K562 (cell line): ENCODE measurements around the gene PLEKHM1. TPM values are rescaled to one million over a fixed set of nuclear protein-coding genes. Genes with fewer than 3 reads are reported as not detected.

Experiments used
- ATAC-seq: fragments of 200-7000 bp; cut with Tn5 transposase; 3 replicates; pipeline ENCODE4 v1.9.1; 2020; ENCODE audit warnings: moderate library complexity
- BruUV-seq: library from RNA; stranded (reverse); fragments of 400-500 nt; replicated peaks from 2 replicates; lab custom pipeline; 2021; lab: Mats Ljungman, UMichigan
- CTCF ChIA-PET: fragments of 300-600 bp; formaldehyde crosslinking; extraction: SDS; loops from one replicate; lab custom pipeline; 2021; ENCODE audit warnings: low intra/inter-chr PET ratio; lab: Yijun Ruan, JAX
- POLR2A ChIA-PET: fragments of 300-600, 350-650 bp; sonication (Branson Sonifier 250); formaldehyde crosslinking; extraction: SDS; loops from one replicate; lab custom pipeline; 2021; ENCODE audit warnings: antibody characterized with exemption, inconsistent platforms; lab: Yijun Ruan, JAX
- DNase-seq, 4 experiments: peaks; one replicate each; pipeline versions ENCODE4 v3.0.0 to v3.0.0-alpha.2; 2011 to 2018; ENCODE audit warnings: low spot score in 3 of 4, mixed read lengths in 3 of 4; ENCODE audit errors: extremely low read depth in 1 of 4
- FAIRE-seq: peaks from 2 replicates; lab custom pipeline; 2011; peaks lifted over from hg19 to GRCh38; lab: Jason Lieb, UNC
- H2AFZ ChIP-seq: 2 replicates; pipeline ENCODE4 v1.6.0; 2011; ENCODE audit warnings: low read depth, low read length, control low read depth, inconsistent platforms
- H3K27ac ChIP-seq: fragments of 200-600 bp; 3 replicates; pipeline ENCODE4 v1.8.0; 2011; ENCODE audit warnings: low read depth, mild to moderate bottlenecking, control low read depth, inconsistent platforms, low read length, moderate library complexity, mixed read lengths; ENCODE audit errors: extremely low read depth
- H3K27me3 ChIP-seq, 2 experiments: fragments of 300-600 bp in 1 of 2; 2 replicates in 1 of 2; 3 replicates in 1 of 2; pipeline versions ENCODE4 v1.6.0 to v1.8.0; 2011; ENCODE audit warnings: inconsistent platforms in 2 of 2, low read length in 2 of 2, mild to moderate bottlenecking in 1 of 2, mixed read lengths in 1 of 2, moderate library complexity in 1 of 2; ENCODE audit not compliant: control insufficient read depth in 2 of 2, insufficient read depth in 2 of 2
- H3K36me3 ChIP-seq: fragments of 300-600 bp; 3 replicates; pipeline ENCODE4 v1.8.0; 2011; ENCODE audit warnings: mild to moderate bottlenecking, low read length, inconsistent platforms; ENCODE audit not compliant: control insufficient read depth, insufficient read depth
- H3K4me1 ChIP-seq, 2 experiments: fragments of 200-600 bp in 1 of 2; replicated peaks in 1 of 2; 2 replicates in 1 of 2; 3 replicates in 1 of 2; pipeline versions ENCODE4 v1.5.1 to v1.8.0; 2011; ENCODE audit warnings: inconsistent platforms in 2 of 2, low read length in 2 of 2, mild to moderate bottlenecking in 1 of 2, mixed read lengths in 1 of 2, moderate library complexity in 1 of 2; ENCODE audit not compliant: control insufficient read depth in 2 of 2, insufficient read depth in 2 of 2
- H3K4me2 ChIP-seq: 2 replicates; pipeline ENCODE4 v1.6.1; 2011; ENCODE audit warnings: low read length, control low read depth, inconsistent platforms, mixed read lengths; ENCODE audit not compliant: insufficient read depth
- H3K4me3 ChIP-seq: fragments of 200-600 bp; sonication (generic), shearing (Covaris generic); 2 replicates; pipeline ENCODE4 v1.5.1; 2016; ENCODE audit warnings: control low read depth, inconsistent platforms
- H3K79me2 ChIP-seq: fragments of 200-600 bp; 3 replicates; pipeline ENCODE4 v1.8.0; 2011; ENCODE audit warnings: low read length, inconsistent platforms; ENCODE audit not compliant: control insufficient read depth, insufficient read depth
- H3K9ac ChIP-seq, 2 experiments: 2 replicates each; pipeline versions ENCODE4 v1.6.0 to v1.6.1; 2011; ENCODE audit warnings: low read depth in 2 of 2, low read length in 2 of 2, control low read depth in 1 of 2, inconsistent platforms in 1 of 2, mild to moderate bottlenecking in 1 of 2, mixed read lengths in 1 of 2; ENCODE audit not compliant: insufficient read depth in 1 of 2
- H3K9me1 ChIP-seq: one replicate; pipeline ENCODE4 v1.6.0; 2011; ENCODE audit warnings: inconsistent platforms, mild to moderate bottlenecking, low read length, moderate library complexity; ENCODE audit not compliant: control insufficient read depth, insufficient read depth
- H3K9me3 ChIP-seq: replicated peaks from 2 replicates; pipeline ENCODE4 v1.5.1; 2011; ENCODE audit warnings: low read depth, low read length, inconsistent platforms; ENCODE audit not compliant: control insufficient read depth, insufficient read depth
- H4K20me1 ChIP-seq: replicated peaks from 2 replicates; pipeline ENCODE4 v1.6.1; 2011; ENCODE audit warnings: low read length, inconsistent platforms, mixed read lengths; ENCODE audit not compliant: control insufficient read depth, insufficient read depth
- BCOR ChIP-seq: fragments of 450-650 bp; IDR thresholded peaks from 2 replicates; pipeline ENCODE4 v1.6.1; 2016
- CTCFL ChIP-seq: IDR thresholded peaks from 2 replicates; pipeline ENCODE4 v1.6.1; 2011; ENCODE audit warnings: borderline replicate concordance, low read depth, mild to moderate bottlenecking, moderate library complexity, low read length; ENCODE audit not compliant: insufficient read depth, poor library complexity, severe bottlenecking
- ETV1 ChIP-seq: fragments of 450-650 bp; conservative IDR thresholded peaks from 2 replicates; pipeline ENCODE4 v1.6.1; 2016; ENCODE audit warnings: missing genetic modification characterization, control low read depth, low read depth, missing compliant biosample characterization
- KDM1A ChIP-seq, 2 experiments: fragments of 450-650 bp; IDR thresholded peaks; 2 replicates each; pipeline ENCODE4 v1.6.1; 2016; ENCODE audit warnings: mild to moderate bottlenecking in 2 of 2
- KDM5B ChIP-seq: fragments of 200-600 bp; sonication (generic); IDR thresholded peaks from 2 replicates; pipeline ENCODE4 v1.6.1; 2012; ENCODE audit warnings: low read depth, mild to moderate bottlenecking, moderate library complexity, low read length, control low read depth, inconsistent platforms; ENCODE audit not compliant: insufficient replicate concordance
- MXI1 ChIP-seq: IDR thresholded peaks from 2 replicates; pipeline ENCODE4 v1.6.1; 2011; ENCODE audit warnings: low read depth, mild to moderate bottlenecking, improper control_type of control experiment, low read length
- NFIX ChIP-seq: fragments of 250-450 bp; sonication (Bioruptor Pico); IDR thresholded peaks from 2 replicates; pipeline ENCODE4 v1.4.0; 2020; ENCODE audit warnings: low read depth, mild to moderate bottlenecking, moderate library complexity
- NUFIP1 ChIP-seq: fragments of 450-650 bp; IDR thresholded peaks from 2 replicates; pipeline ENCODE4 v1.6.1; 2018; ENCODE audit not compliant: partially characterized antibody
- RBM25 ChIP-seq: fragments of 200-400 bp; formaldehyde crosslinking; IDR thresholded peaks from 2 replicates; pipeline ENCODE4 v1.6.1; 2018; ENCODE audit warnings: low read length, low read depth, moderate library complexity; ENCODE audit not compliant: severe bottlenecking
- SMARCA5 ChIP-seq: fragments of 450-650 bp; IDR thresholded peaks from 2 replicates; pipeline ENCODE4 v1.6.1; 2016
- XRCC5 ChIP-seq: fragments of 200-400 bp; formaldehyde crosslinking; IDR thresholded peaks from 2 replicates; pipeline ENCODE4 v1.6.1; 2017; ENCODE audit warnings: low read depth, mild to moderate bottlenecking, low read length
- ZNF133 ChIP-seq: fragments of 250-450 bp; sonication (Bioruptor Pico); IDR thresholded peaks from 2 replicates; pipeline ENCODE4 v1.4.0; 2020; ENCODE audit warnings: mild to moderate bottlenecking
- ZNF232 ChIP-seq: sonication (generic); formaldehyde crosslinking; IDR thresholded peaks from 2 replicates; pipeline ENCODE4 v1.8.0; 2022; ENCODE audit warnings: mild to moderate bottlenecking, missing genetic modification reagents
- ZNF668 ChIP-seq: fragments of 250-450 bp; sonication (Bioruptor Pico); IDR thresholded peaks from 2 replicates; pipeline ENCODE4 v1.8.0; 2022; ENCODE audit warnings: mild to moderate bottlenecking, inconsistent platforms
- WGBS: fragments of 100-300 bp; shearing (Covaris generic); methylation state at CpG from one replicate; pipeline ENCODE4 v1.1.6; 2016; ENCODE audit warnings: low coverage, mixed read lengths; ENCODE audit not compliant: insufficient coverage; ENCODE audit errors: missing lambda C conversion rate; 5-methylcytosine and 5-hydroxymethylcytosine counted together
- in situ Hi-C: fragments of 300-500 bp; cut with MboI; formaldehyde crosslinking; loops from 4 replicates; pipeline ENCODE4 v1.15.0; 2018; ENCODE audit warnings: inconsistent platforms, mixed read lengths
- intact Hi-C: fragments of 100-400 bp; cut with micrococcal nuclease; formaldehyde crosslinking; loops from 2 replicates; pipeline ENCODE4 v1.14.2; 2022
- polyA plus RNA-seq, 8 experiments: library from polyadenylated mRNA; depleted of rRNA in 4 of 8; stranded (reverse) in 5 of 8; unstranded in 3 of 8; fragments of >200 nt; fragmentation: Nextera tagmentation in 2 of 8; fragmentation: Illumina TruSeq in 1 of 8; extraction: Ambion mirVana in 2 of 8; extraction: Trizol in 1 of 8; gene quantifications; 2 replicates each; pipeline versions ENCODE4 v1.2.1 to v1.2.3, GENCODE V29; 2011 to 2014; ENCODE audit warnings: inconsistent platforms in 1 of 8, missing spikeins in 1 of 8
- total RNA-seq, 7 experiments: library from RNA; depleted of rRNA in 6 of 7; stranded (reverse); fragments of >200 nt in 6 of 7; fragmentation: Illumina TruSeq in 2 of 7; extraction: Trizol in 2 of 7; gene quantifications; 2 replicates each; pipeline versions ENCODE4 v1.2.1 to v1.2.3, GENCODE V29; 2011 to 2021; ENCODE audit warnings: low replicate concordance in 1 of 7
- TF ChIP-seq, protein P1 (sequence below), 2 experiments: IDR thresholded peaks in 1 of 2; conservative IDR thresholded peaks in 1 of 2; 2 replicates each; pipeline ENCODE4 v1.6.1; 2016; ENCODE audit warnings: low read depth in 2 of 2, mild to moderate bottlenecking in 1 of 2, missing compliant biosample characterization in 1 of 2, missing genetic modification characterization in 1 of 2, moderate library complexity in 1 of 2
- TF ChIP-seq, protein P2 (sequence below): IDR thresholded peaks from 2 replicates; pipeline ENCODE4 v1.6.1; 2011; ENCODE audit not compliant: insufficient read length; ENCODE audit errors: extremely low read depth

The PLEKHM1 gene
- total and polyA plus RNA-seq, 9 of the 15 experiments (the other 6 are each of a cell fraction or from before 2014, with no cell fraction given), result 0.13 to 23.3 (median 5.7) TPM

- no peak for FAIRE-seq
- TF ChIP-seq RBM25 (peak; percentile 76), NUFIP1 (no peak), KDM5B (no peak), ZNF668 (CRISPR knock-in tag) (no peak), ETV1 (tag) (no peak), SMARCA5 (peak; percentile 60; the same call in 1 of the 2 replicates), ZNF232 (CRISPR knock-in tag) (no peak), KDM1A (IDR thresholded peaks at IDR 0.05) (peak; percentile 35 to 48; a peak in 1 of 4 replicates), CTCFL (no peak), BCOR (peak; percentile 87), XRCC5 (no peak), MXI1 (no peak), NFIX (CRISPR knock-in tag) (peak; percentile 89), ZNF133 (CRISPR knock-in tag) (no peak)
- TF ChIP-seq, protein P1, sequence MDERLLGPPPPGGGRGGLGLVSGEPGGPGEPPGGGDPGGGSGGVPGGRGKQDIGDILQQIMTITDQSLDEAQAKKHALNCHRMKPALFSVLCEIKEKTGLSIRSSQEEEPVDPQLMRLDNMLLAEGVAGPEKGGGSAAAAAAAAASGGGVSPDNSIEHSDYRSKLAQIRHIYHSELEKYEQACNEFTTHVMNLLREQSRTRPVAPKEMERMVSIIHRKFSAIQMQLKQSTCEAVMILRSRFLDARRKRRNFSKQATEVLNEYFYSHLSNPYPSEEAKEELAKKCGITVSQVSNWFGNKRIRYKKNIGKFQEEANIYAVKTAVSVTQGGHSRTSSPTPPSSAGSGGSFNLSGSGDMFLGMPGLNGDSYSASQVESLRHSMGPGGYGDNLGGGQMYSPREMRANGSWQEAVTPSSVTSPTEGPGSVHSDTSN (CRISPR knock-in tag; IDR thresholded peaks at IDR 0.05; ENCODE audit: low read depth), result no peak
- TF ChIP-seq, protein P1 (tag; conservative IDR thresholded peaks at IDR 0.05; ENCODE audit: low read depth), result peak; percentile 46; the same call in 1 of the 2 replicates
- TF ChIP-seq, protein P2, sequence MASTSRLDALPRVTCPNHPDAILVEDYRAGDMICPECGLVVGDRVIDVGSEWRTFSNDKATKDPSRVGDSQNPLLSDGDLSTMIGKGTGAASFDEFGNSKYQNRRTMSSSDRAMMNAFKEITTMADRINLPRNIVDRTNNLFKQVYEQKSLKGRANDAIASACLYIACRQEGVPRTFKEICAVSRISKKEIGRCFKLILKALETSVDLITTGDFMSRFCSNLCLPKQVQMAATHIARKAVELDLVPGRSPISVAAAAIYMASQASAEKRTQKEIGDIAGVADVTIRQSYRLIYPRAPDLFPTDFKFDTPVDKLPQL, result no peak
These were observed 50.3 kb downstream of the PLEKHM1 start for GRCh38 chr17:45440161-45440778.

More at GRCh38 chr17:45440161-45440778, 50.3 kb downstream of the PLEKHM1 start:
- Histone ChIP-seq H3K4me1 (peaks cover 0 to 12% of the 10 kb centered on the region in 2 experiments; a peak in 2 of 5 replicates), H3K36me3 (0 out of 3 replicates have a peak, but pooled peaks cover 4% of the 10 kb centered on the region), H3K4me2 (no peak overlapping the region), H3K9me1 (no peaks in the 10 kb centered on the region), H4K20me1 (no peaks in the 10 kb centered on the region), H2AFZ (no peak overlapping the region), H3K27ac (no peak overlapping the region), H3K9ac (no peak overlapping the region), H3K4me3 (no peak overlapping the region), H3K79me2 (no peaks in the 10 kb centered on the region), H3K27me3 (no peaks in the 10 kb centered on the region), H3K9me3 (no peaks in the 10 kb centered on the region)
- ATAC-seq (peak; percentile 40; the same call in 1 of the 3 replicates), DNase-seq (peak in 2 of 4 experiments; percentile 18 to 21)
- ChIA-PET CTCF (no interaction called here), POLR2A (interaction anchor here (0.5 kb wide), 1 partner anchor 331 kb away, joined by 3 read pairs; no protein-coding TSS in a partner anchor)
- intact Hi-C loops, result no loop called here
- WGBS, result 45% methylated on average over 10 of the region's 10 CpGs
- no TSS peak for BruUV-seq
- in situ Hi-C loops, result loop anchor here (25.0 kb wide), 1 partner anchor 1072 kb away; the partner anchor contains the start of gene LRRC37A2
